IMR-90 (cell line): Measurements from ENCODE around the gene MYADML2. TPM values are rescaled to one million over a fixed set of nuclear protein-coding genes. Genes with fewer than 3 reads are reported as not detected.

Experiments
- ATAC-seq: fragments of 200-7000 bp; cut with Tn5 transposase; 2 replicates; pipeline ENCODE4 v1.9.1; 2020; ENCODE audit warnings: low read depth, mild to moderate bottlenecking, moderate library complexity
- BruUV-seq: library from RNA; stranded (reverse); fragments of 400-500 nt; replicated peaks from 2 replicates; lab custom pipeline; 2021; lab: Mats Ljungman, UMichigan
- CTCF ChIA-PET: fragments of 300-600 bp; formaldehyde crosslinking; extraction: SDS; loops from one replicate; lab custom pipeline; 2021; ENCODE audit warnings: antibody characterized with exemption; lab: Yijun Ruan, JAX
- POLR2A ChIA-PET: fragments of 300-600 bp; sonication (Branson Sonifier 250); formaldehyde crosslinking; loops from one replicate; lab custom pipeline; 2022; ENCODE audit warnings: antibody characterized with exemption; ENCODE audit not compliant: unreplicated experiment; lab: Charles Lee
- DNase-seq: peaks from one replicate; pipeline ENCODE4 v3.0.0; 2013
- H2AFZ ChIP-seq: replicated peaks from 2 replicates; pipeline ENCODE3; 2013; ENCODE audit warnings: low read length, mild to moderate bottlenecking; ENCODE audit not compliant: poor library complexity
- H2AK5ac ChIP-seq: 2 replicates; pipeline ENCODE4 v1.6.1; 2013; ENCODE audit warnings: low read depth, low read length, inconsistent platforms
- H2AK9ac ChIP-seq: replicated peaks from 2 replicates; pipeline ENCODE3; 2013; ENCODE audit warnings: mild to moderate bottlenecking, low read depth, low read length, moderate library complexity; ENCODE audit not compliant: poor library complexity
- H2BK120ac ChIP-seq: 2 replicates; pipeline ENCODE4 v1.6.1; 2013; ENCODE audit warnings: low read depth, low read length, inconsistent platforms
- H2BK15ac ChIP-seq: 3 replicates; pipeline ENCODE4 v1.6.1; 2013; ENCODE audit warnings: low read depth, low read length, inconsistent platforms
- H2BK20ac ChIP-seq: 2 replicates; pipeline ENCODE4 v1.6.1; 2013; ENCODE audit warnings: low read depth, mild to moderate bottlenecking, inconsistent platforms, low read length, moderate library complexity
- H2BK5ac ChIP-seq: 2 replicates; pipeline ENCODE4 v1.6.1; 2013; ENCODE audit warnings: mild to moderate bottlenecking, low read depth, low read length, inconsistent platforms; ENCODE audit not compliant: poor library complexity, severe bottlenecking
- H3K14ac ChIP-seq: replicated peaks from 2 replicates; pipeline ENCODE4 v1.6.1; 2013; ENCODE audit warnings: low read depth, low read length, inconsistent platforms
- H3K18ac ChIP-seq: 2 replicates; pipeline ENCODE4 v1.6.1; 2013; ENCODE audit warnings: low read depth, low read length, control low read depth
- H3K23ac ChIP-seq: 2 replicates; pipeline ENCODE4 v1.6.1; 2013; ENCODE audit warnings: low read depth, low read length, inconsistent platforms
- H3K27ac ChIP-seq: 2 replicates; pipeline ENCODE4 v1.5.1; 2013; ENCODE audit warnings: mild to moderate bottlenecking, control low read depth, low read length; ENCODE audit not compliant: insufficient read depth
- H3K27me3 ChIP-seq: 2 replicates; pipeline ENCODE4 v1.6.1; 2013; ENCODE audit warnings: low read length; ENCODE audit not compliant: control insufficient read depth, insufficient read depth
- H3K36me3 ChIP-seq: 2 replicates; pipeline ENCODE4 v1.6.1; 2013; ENCODE audit warnings: low read length, mixed read lengths; ENCODE audit not compliant: control insufficient read depth, insufficient read depth
- H3K4ac ChIP-seq: 2 replicates; pipeline ENCODE4 v1.6.1; 2013; ENCODE audit warnings: low read depth, low read length, inconsistent platforms
- H3K4me1 ChIP-seq: 2 replicates; pipeline ENCODE4 v1.6.1; 2013; ENCODE audit warnings: low read length, mixed read lengths; ENCODE audit not compliant: control insufficient read depth, insufficient read depth
- H3K4me2 ChIP-seq: 2 replicates; pipeline ENCODE4 v1.6.1; 2013; ENCODE audit warnings: low read depth, mild to moderate bottlenecking, control low read depth, low read length, moderate library complexity
- H3K4me3 ChIP-seq: 2 replicates; pipeline ENCODE4 v1.5.1; 2013; ENCODE audit warnings: low read depth, mild to moderate bottlenecking, control low read depth, low read length, moderate library complexity; ENCODE audit not compliant: insufficient read depth
- H3K56ac ChIP-seq: 2 replicates; pipeline ENCODE4 v1.6.1; 2013; ENCODE audit warnings: low read length, inconsistent platforms; ENCODE audit not compliant: insufficient read depth; ENCODE audit errors: extremely low read depth
- H3K79me1 ChIP-seq, 2 experiments: 2 replicates each; pipeline ENCODE4 v1.6.1; 2013; ENCODE audit warnings: low read length in 2 of 2, inconsistent platforms in 1 of 2, low read depth in 1 of 2
- H3K9ac ChIP-seq: 2 replicates; pipeline ENCODE4 v1.6.1; 2013; ENCODE audit warnings: low read depth, low read length, control low read depth
- H3K9me1 ChIP-seq: 2 replicates; pipeline ENCODE4 v1.6.1; 2013; ENCODE audit warnings: low read length, inconsistent platforms; ENCODE audit not compliant: insufficient read depth
- H3K9me3 ChIP-seq: 2 replicates; pipeline ENCODE4 v1.6.1; 2013; ENCODE audit warnings: low read length; ENCODE audit not compliant: control insufficient read depth, insufficient read depth
- H4K20me1 ChIP-seq: 2 replicates; pipeline ENCODE4 v1.6.1; 2013; ENCODE audit warnings: low read length, inconsistent platforms; ENCODE audit not compliant: insufficient read depth
- H4K5ac ChIP-seq: 2 replicates; pipeline ENCODE4 v1.6.1; 2013; ENCODE audit warnings: mild to moderate bottlenecking, low read depth, low read length, control low read depth
- H4K8ac ChIP-seq, 2 experiments: 2 replicates each; pipeline ENCODE4 v1.6.1; 2013; ENCODE audit warnings: low read depth in 2 of 2, low read length in 2 of 2, control low read depth in 1 of 2, inconsistent platforms in 1 of 2
- H4K91ac ChIP-seq: 2 replicates; pipeline ENCODE4 v1.6.1; 2013; ENCODE audit warnings: low read depth, low read length, inconsistent platforms; ENCODE audit not compliant: insufficient read depth
- WGBS, 2 experiments: methylation state at CpG; one replicate each; pipeline versions ENCODE4 v1.1.5 to v1.1.7; 2013; ENCODE audit warnings: missing lambda C conversion rate in 2 of 2; ENCODE audit not compliant: insufficient read length in 1 of 2; ENCODE audit errors: extremely low coverage in 2 of 2; 5-methylcytosine and 5-hydroxymethylcytosine counted together
- dilution Hi-C: fragments of 300-500 bp; cut with HindIII; formaldehyde crosslinking; loops from one replicate; pipeline ENCODE4 v1.14.3; 2018; ENCODE audit warnings: low sequenced_read_pairs; ENCODE audit not compliant: unreplicated experiment
- in situ Hi-C: fragments of 300-500 bp; cut with MboI; formaldehyde crosslinking; loops from 3 replicates; pipeline ENCODE4 v1.14.3; 2019; ENCODE audit warnings: low sequenced_read_pairs, inconsistent platforms, mixed read lengths
- intact Hi-C: fragments of 100-400 bp; cut with micrococcal nuclease; formaldehyde crosslinking; loops from 2 replicates; pipeline ENCODE4 v1.10.0; 2022
- polyA plus RNA-seq, 3 experiments: library from polyadenylated mRNA; depleted of rRNA; stranded (reverse); fragments of >200 nt; gene quantifications; 2 replicates each; pipeline ENCODE4 v1.2.3, GENCODE V29; 2012; ENCODE audit warnings: low replicate concordance in 1 of 3
- total RNA-seq: library from RNA; depleted of rRNA; stranded (reverse); fragments of >200 nt; gene quantifications from 2 replicates; pipeline ENCODE4 v1.2.3, GENCODE V29; 2012
- TF ChIP-seq, protein P1 (sequence below): fragments of 150-350 bp; IDR thresholded peaks from 2 replicates; pipeline ENCODE4 v1.6.1; 2016; ENCODE audit warnings: low read depth, mild to moderate bottlenecking, low read length, moderate library complexity, borderline replicate concordance

MYADML2 gene
- total and polyA plus RNA-seq, 2 of the 4 experiments (the other 2 are of a cell fraction): not detected

DNA sequence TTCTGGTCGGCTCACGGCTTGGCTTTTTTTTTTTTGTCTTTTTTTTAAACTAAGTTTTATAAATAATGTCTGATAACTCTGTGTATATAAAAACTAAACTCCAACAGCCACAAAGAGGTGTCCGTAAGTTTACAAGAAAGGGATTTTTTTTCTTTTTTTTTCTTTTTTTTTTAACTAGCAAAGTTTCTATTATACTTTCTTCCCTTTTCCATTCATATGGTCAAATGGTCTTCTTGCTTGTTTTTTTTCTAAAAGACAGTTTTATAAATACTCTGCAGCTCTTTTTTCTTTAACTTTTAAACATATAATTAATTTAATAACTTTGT is 25.5 kb downstream of the MYADML2 start:
- in situ Hi-C loops (no loop called here), dilution Hi-C loops (no loop called here), intact Hi-C loops (no loop called here)
- no peak overlapping the region for H2AK5ac ChIP-seq
- no peak overlapping the region for H4K91ac ChIP-seq
- WGBS, 2 experiments: no CpG with 5 or more reads among the region's 3 CpGs
- no peak overlapping the region for H3K9ac ChIP-seq
- POLR2A ChIA-PET: no interaction called here
- H3K27me3 ChIP-seq: no peaks in the 10 kb centered on the region
- no peak overlapping the region; the same call in 1 of the 2 replicates for H3K4me2 ChIP-seq
- no peak overlapping the region for H3K4ac ChIP-seq
- H3K18ac ChIP-seq: no peak overlapping the region
- H3K56ac ChIP-seq: no peak overlapping the region
- H3K4me3 ChIP-seq: no peak overlapping the region
- CTCF ChIA-PET: no interaction called here
- H4K20me1 ChIP-seq: peaks cover 87% of the 10 kb centered on the region
- no peak overlapping the region for H3K23ac ChIP-seq
- no peak overlapping the region for H2BK5ac ChIP-seq
- no peak overlapping the region for H2BK20ac ChIP-seq
- BruUV-seq: no TSS peak
- no peak overlapping the region for H2BK120ac ChIP-seq
- no peak overlapping the region for H2AK9ac ChIP-seq
- DNase-seq: no peak
- peaks cover 32% of the 10 kb centered on the region for H3K36me3 ChIP-seq
- no peak overlapping the region for H4K5ac ChIP-seq
- H2BK15ac ChIP-seq: no peak overlapping the region
- H3K4me1 ChIP-seq: peaks cover 40% of the 10 kb centered on the region
- no peak overlapping the region for H3K14ac ChIP-seq
- no peak overlapping the region for H4K8ac ChIP-seq
- peaks cover 26% of the 10 kb centered on the region for H3K9me1 ChIP-seq
- peaks cover 17 to 82% of the 10 kb centered on the region in 2 experiments for H3K79me1 ChIP-seq
- ATAC-seq: no peak
- H3K9me3 ChIP-seq: no peaks in the 10 kb centered on the region
- no peak overlapping the region for H3K27ac ChIP-seq
- no peak overlapping the region for H2AFZ ChIP-seq
- TF ChIP-seq, protein P1, sequence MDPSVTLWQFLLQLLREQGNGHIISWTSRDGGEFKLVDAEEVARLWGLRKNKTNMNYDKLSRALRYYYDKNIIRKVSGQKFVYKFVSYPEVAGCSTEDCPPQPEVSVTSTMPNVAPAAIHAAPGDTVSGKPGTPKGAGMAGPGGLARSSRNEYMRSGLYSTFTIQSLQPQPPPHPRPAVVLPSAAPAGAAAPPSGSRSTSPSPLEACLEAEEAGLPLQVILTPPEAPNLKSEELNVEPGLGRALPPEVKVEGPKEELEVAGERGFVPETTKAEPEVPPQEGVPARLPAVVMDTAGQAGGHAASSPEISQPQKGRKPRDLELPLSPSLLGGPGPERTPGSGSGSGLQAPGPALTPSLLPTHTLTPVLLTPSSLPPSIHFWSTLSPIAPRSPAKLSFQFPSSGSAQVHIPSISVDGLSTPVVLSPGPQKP: no peak
